HepG2 (cell line): ENCODE measurements around the gene LCAT. TPM values are rescaled to one million over a fixed set of nuclear protein-coding genes. Genes with fewer than 3 reads are reported as not detected.

Experiments
- BRCA1 ChIP-seq: sonication (generic); formaldehyde crosslinking; IDR thresholded peaks from 2 replicates; pipeline ENCODE4 v1.4.0; 2020; ENCODE audit warnings: missing genetic modification reagents
- HNF4G ChIP-seq, 2 experiments: sonication (generic) in 1 of 2; formaldehyde crosslinking in 1 of 2; IDR thresholded peaks; 2 replicates each; pipeline versions ENCODE4 v1.4.0 to v1.6.1; 2011 to 2020; ENCODE audit warnings: borderline replicate concordance in 2 of 2, low read depth in 2 of 2, mild to moderate bottlenecking in 2 of 2, low read length in 1 of 2, missing genetic modification reagents in 1 of 2, moderate library complexity in 1 of 2
- HNRNPL ChIP-seq: fragments of 200-400 bp; formaldehyde crosslinking; IDR thresholded peaks from 2 replicates; pipeline ENCODE4 v1.6.1; 2017; ENCODE audit warnings: mild to moderate bottlenecking, low read depth, low read length
- SMAD9 ChIP-seq: sonication (generic); formaldehyde crosslinking; IDR thresholded peaks from 2 replicates; pipeline ENCODE4 v1.5.1; 2020; ENCODE audit warnings: mild to moderate bottlenecking, missing genetic modification reagents
- ZMYM4 ChIP-seq: sonication (generic); formaldehyde crosslinking; IDR thresholded peaks from 2 replicates; pipeline ENCODE4 v1.8.1; 2023; ENCODE audit warnings: mild to moderate bottlenecking, missing genetic modification reagents
- ZNF264 ChIP-seq: sonication (generic); formaldehyde crosslinking; IDR thresholded peaks from 2 replicates; pipeline ENCODE4 v1.4.0; 2020; ENCODE audit warnings: missing genetic modification reagents
- ZNF607 ChIP-seq: sonication (generic); formaldehyde crosslinking; IDR thresholded peaks from 2 replicates; pipeline ENCODE4 v1.5.1; 2020; ENCODE audit warnings: missing genetic modification reagents, mild to moderate bottlenecking, borderline replicate concordance
- polyA plus RNA-seq, 8 experiments: library from polyadenylated mRNA; depleted of rRNA in 3 of 8; stranded (reverse) in 7 of 8; unstranded in 1 of 8; fragments of >200 nt; fragmentation: Illumina TruSeq in 4 of 8; extraction: Trizol in 4 of 8; gene quantifications; 2 replicates each; pipeline versions ENCODE4 v1.2.1 to v1.2.3, GENCODE V29; 2011 to 2016; ENCODE audit warnings: low read depth in 4 of 8, missing spikeins in 1 of 8, mixed read lengths in 1 of 8; ENCODE audit not compliant: insufficient read depth in 1 of 8
- total RNA-seq, 5 experiments: library from RNA; depleted of rRNA; stranded (reverse); fragments of >200 nt; fragmentation: Illumina TruSeq; extraction: Trizol; gene quantifications; 2 replicates each; pipeline ENCODE4 v1.2.3, GENCODE V29; 2016; ENCODE audit warnings: low read depth in 1 of 5
- TF ChIP-seq, protein P1 (sequence below): sonication (generic); formaldehyde crosslinking; conservative IDR thresholded peaks from 2 replicates; pipeline ENCODE4 v1.8.0; 2022; ENCODE audit warnings: missing genetic modification reagents
- TF ChIP-seq, protein P2 (sequence below): sonication (generic); formaldehyde crosslinking; IDR thresholded peaks from 2 replicates; pipeline ENCODE4 v1.4.0; 2020; ENCODE audit warnings: missing genetic modification reagents
- TF ChIP-seq, protein P3 (sequence below): IDR thresholded peaks from 2 replicates; pipeline ENCODE4 v1.4.0; 2020; ENCODE audit warnings: mild to moderate bottlenecking, missing genetic modification reagents
- TF ChIP-seq, protein P4 (sequence below): sonication (generic); formaldehyde crosslinking; conservative IDR thresholded peaks from 2 replicates; pipeline ENCODE4 v1.8.0; 2022; ENCODE audit warnings: mild to moderate bottlenecking, moderate library complexity, missing genetic modification reagents

LCAT gene
- total and polyA plus RNA-seq, 2 of the 13 experiments (the other 11 are each of a cell fraction or from before 2014, with no cell fraction given): 36.1 to 38.9 TPM

DNA sequence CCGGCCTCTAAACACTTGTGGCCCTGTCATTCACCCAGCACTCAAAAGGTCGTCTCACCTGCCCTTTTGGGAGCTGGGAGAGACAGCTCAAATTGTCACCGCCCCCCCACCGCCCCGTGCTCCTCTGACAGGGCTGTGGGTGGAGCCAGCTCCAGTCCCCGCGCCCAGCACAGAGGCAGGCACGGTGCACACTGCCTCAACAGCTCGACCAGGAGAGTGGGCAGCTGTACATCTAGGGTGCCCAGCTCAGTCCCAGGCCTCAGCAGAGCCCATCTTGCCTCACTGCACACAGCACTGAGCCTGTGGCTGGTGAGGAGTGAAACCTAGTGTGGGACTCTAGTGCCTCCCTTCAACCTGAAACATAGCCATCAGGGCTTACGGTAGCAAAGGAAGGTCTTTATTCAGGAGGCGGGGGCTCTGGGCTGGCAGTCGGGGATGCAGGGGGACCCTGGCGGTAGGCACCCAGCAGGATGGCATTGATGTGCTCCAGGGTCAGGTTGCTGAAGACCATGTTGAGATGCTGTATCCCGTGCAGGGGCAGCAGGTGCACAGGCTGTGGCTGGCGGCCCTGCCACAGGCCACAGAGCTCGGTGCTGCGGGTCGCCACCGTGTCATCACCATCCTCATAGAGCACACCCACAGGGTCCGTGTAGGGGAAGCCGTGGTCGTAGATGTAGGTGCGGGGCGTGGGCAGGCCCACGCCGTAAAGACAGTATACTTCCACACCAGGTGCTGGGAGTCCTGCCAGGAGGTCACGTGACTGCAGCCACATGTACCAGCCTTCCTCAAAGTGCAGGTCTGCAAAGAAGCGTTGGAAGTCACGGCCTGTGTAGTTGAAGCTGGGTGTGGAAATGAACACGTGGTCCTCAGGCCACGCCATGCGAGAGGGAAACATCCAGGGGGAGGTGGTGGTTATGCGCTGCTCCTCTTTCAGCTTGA, 4.1 kb downstream of the LCAT start (continued):
- TF ChIP-seq, protein P1, sequence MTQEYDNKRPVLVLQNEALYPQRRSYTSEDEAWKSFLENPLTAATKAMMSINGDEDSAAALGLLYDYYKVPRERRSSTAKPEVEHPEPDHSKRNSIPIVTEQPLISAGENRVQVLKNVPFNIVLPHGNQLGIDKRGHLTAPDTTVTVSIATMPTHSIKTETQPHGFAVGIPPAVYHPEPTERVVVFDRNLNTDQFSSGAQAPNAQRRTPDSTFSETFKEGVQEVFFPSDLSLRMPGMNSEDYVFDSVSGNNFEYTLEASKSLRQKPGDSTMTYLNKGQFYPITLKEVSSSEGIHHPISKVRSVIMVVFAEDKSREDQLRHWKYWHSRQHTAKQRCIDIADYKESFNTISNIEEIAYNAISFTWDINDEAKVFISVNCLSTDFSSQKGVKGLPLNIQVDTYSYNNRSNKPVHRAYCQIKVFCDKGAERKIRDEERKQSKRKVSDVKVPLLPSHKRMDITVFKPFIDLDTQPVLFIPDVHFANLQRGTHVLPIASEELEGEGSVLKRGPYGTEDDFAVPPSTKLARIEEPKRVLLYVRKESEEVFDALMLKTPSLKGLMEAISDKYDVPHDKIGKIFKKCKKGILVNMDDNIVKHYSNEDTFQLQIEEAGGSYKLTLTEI: no peak
- TF ChIP-seq BRCA1 (CRISPR knock-in tag) (no peak), HNRNPL (0 out of 2 replicates have a peak, but pooled peaks have one; percentile 10), SMAD9 (CRISPR knock-in tag) (no peak), HNF4G (IDR thresholded peaks at IDR 0.05; ENCODE audit: borderline replicate concordance, low read depth, low read length) (no peak), HNF4G (CRISPR knock-in tag; IDR thresholded peaks at IDR 0.05; ENCODE audit: borderline replicate concordance, low read depth) (0 out of 2 replicates have a peak, but pooled peaks have one; percentile 34), ZMYM4 (CRISPR knock-in tag) (no peak), ZNF607 (CRISPR knock-in tag) (no peak), ZNF264 (CRISPR knock-in tag) (no peak)
- TF ChIP-seq, protein P2, sequence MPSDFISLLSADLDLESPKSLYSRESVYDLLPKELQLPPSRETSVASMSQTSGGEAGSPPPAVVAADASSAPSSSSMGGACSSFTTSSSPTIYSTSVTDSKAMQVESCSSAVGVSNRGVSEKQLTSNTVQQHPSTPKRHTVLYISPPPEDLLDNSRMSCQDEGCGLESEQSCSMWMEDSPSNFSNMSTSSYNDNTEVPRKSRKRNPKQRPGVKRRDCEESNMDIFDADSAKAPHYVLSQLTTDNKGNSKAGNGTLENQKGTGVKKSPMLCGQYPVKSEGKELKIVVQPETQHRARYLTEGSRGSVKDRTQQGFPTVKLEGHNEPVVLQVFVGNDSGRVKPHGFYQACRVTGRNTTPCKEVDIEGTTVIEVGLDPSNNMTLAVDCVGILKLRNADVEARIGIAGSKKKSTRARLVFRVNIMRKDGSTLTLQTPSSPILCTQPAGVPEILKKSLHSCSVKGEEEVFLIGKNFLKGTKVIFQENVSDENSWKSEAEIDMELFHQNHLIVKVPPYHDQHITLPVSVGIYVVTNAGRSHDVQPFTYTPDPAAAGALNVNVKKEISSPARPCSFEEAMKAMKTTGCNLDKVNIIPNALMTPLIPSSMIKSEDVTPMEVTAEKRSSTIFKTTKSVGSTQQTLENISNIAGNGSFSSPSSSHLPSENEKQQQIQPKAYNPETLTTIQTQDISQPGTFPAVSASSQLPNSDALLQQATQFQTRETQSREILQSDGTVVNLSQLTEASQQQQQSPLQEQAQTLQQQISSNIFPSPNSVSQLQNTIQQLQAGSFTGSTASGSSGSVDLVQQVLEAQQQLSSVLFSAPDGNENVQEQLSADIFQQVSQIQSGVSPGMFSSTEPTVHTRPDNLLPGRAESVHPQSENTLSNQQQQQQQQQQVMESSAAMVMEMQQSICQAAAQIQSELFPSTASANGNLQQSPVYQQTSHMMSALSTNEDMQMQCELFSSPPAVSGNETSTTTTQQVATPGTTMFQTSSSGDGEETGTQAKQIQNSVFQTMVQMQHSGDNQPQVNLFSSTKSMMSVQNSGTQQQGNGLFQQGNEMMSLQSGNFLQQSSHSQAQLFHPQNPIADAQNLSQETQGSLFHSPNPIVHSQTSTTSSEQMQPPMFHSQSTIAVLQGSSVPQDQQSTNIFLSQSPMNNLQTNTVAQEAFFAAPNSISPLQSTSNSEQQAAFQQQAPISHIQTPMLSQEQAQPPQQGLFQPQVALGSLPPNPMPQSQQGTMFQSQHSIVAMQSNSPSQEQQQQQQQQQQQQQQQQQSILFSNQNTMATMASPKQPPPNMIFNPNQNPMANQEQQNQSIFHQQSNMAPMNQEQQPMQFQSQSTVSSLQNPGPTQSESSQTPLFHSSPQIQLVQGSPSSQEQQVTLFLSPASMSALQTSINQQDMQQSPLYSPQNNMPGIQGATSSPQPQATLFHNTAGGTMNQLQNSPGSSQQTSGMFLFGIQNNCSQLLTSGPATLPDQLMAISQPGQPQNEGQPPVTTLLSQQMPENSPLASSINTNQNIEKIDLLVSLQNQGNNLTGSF (CRISPR knock-in tag): no peak
- TF ChIP-seq, protein P3, sequence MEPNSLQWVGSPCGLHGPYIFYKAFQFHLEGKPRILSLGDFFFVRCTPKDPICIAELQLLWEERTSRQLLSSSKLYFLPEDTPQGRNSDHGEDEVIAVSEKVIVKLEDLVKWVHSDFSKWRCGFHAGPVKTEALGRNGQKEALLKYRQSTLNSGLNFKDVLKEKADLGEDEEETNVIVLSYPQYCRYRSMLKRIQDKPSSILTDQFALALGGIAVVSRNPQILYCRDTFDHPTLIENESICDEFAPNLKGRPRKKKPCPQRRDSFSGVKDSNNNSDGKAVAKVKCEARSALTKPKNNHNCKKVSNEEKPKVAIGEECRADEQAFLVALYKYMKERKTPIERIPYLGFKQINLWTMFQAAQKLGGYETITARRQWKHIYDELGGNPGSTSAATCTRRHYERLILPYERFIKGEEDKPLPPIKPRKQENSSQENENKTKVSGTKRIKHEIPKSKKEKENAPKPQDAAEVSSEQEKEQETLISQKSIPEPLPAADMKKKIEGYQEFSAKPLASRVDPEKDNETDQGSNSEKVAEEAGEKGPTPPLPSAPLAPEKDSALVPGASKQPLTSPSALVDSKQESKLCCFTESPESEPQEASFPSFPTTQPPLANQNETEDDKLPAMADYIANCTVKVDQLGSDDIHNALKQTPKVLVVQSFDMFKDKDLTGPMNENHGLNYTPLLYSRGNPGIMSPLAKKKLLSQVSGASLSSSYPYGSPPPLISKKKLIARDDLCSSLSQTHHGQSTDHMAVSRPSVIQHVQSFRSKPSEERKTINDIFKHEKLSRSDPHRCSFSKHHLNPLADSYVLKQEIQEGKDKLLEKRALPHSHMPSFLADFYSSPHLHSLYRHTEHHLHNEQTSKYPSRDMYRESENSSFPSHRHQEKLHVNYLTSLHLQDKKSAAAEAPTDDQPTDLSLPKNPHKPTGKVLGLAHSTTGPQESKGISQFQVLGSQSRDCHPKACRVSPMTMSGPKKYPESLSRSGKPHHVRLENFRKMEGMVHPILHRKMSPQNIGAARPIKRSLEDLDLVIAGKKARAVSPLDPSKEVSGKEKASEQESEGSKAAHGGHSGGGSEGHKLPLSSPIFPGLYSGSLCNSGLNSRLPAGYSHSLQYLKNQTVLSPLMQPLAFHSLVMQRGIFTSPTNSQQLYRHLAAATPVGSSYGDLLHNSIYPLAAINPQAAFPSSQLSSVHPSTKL (CRISPR knock-in tag): no peak
- TF ChIP-seq, protein P4, sequence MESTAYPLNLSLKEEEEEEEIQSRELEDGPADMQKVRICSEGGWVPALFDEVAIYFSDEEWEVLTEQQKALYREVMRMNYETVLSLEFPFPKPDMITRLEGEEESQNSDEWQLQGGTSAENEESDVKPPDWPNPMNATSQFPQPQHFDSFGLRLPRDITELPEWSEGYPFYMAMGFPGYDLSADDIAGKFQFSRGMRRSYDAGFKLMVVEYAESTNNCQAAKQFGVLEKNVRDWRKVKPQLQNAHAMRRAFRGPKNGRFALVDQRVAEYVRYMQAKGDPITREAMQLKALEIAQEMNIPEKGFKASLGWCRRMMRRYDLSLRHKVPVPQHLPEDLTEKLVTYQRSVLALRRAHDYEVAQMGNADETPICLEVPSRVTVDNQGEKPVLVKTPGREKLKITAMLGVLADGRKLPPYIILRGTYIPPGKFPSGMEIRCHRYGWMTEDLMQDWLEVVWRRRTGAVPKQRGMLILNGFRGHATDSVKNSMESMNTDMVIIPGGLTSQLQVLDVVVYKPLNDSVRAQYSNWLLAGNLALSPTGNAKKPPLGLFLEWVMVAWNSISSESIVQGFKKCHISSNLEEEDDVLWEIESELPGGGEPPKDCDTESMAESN: 0 out of 2 replicates have a peak, but pooled peaks have one; percentile 29
